OCI-M1 (cell line): ENCODE data around the gene RHOXF1.
"Not testable (repeated sequence)": the region's sequence is repeated elsewhere in the genome, so short reads cannot be mapped to it uniquely, and the experiment has no call there.

Source experiments
- DNase-seq: peaks from one replicate; lab custom pipeline; 2025; lab: John Stamatoyannopoulos, UW

RHOXF1 gene

DNA sequence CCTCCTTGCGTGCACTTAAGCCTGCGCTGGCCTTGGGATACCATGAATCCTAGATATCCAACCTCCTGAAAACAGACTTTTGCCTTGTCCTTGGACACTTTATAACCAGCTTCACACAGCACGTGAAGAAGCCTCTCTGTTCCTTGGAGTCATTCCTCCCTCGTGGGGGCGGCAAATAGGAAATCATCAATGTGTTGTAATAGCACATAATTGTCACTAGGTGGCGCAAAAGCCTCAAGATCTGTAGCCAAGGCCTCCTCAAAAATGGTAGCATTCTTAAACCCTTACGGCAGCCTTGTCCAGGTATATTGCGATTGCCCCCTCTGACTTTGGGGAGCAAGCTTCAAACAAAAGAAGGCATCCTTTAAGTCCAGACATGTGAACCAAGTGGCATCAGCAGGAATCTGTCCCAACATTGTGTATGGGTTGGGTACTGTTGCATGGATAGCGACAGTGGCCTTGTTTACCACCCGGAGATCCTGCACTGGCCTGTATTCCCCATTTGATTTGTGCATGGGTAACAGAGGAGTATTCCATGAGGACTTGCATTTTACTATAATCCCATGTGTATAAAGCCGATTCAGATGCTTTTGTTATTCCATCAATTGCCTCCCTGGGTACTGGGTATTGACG lies 30.0 kb downstream of the RHOXF1 start:
- not testable (repeated sequence) for DNase-seq

DNA sequence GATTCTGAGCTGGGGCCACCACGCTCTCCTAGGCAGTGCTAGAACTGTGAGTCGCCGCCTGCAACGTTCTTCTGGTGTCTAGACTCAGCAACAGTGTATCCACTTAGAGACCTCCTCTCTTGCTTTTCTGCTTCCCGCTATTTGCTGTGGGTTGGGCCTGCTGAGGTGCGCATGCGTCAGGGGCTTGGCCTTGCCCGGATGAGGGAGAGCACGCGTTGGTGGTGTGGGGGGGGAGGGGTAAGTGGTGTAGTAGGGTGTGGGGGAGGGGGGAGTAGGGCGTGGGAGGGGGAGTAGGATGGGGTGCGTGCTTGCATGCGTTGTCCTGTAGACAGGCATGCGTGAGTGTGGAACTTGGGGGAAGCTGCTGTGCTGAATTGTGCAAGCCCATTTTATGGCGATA lies 38.1 kb downstream of the RHOXF1 start, which contains the start of gene RHOXF2B:
TSS of gene RHOXF2B (minus strand) at position 101 of the 400 bp plus-strand sequence. CDS start 138 bp downstream, outside the sequence.
- not testable (repeated sequence) for DNase-seq

DNA sequence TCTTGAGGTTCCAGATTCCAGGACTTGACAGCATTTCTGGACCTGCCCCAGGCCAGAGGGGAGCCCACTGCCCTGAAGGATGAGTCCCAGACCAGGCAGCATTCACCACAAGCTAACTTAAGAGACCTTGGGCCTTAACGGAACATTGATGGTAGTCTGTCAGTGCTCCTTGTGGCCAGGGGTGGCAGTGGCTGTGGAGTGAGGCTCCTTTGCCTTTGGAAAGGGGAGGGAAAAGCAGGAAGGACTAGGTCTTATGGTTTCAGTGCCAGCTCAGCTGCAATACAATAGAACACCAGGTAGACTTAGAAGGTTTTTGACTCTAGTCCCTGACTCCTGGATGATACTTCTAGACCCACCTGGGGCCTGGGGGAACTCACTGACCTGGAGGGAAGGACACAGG lies 49.5 kb downstream of the RHOXF1 start:
- not testable (repeated sequence) for DNase-seq
